ENCODE measurements around the gene MGST2.
"Not testable (repeated sequence)": the region's sequence is repeated elsewhere in the genome, so short reads cannot be mapped to it uniquely, and the experiment has no call there.

MGST2 gene

DNA sequence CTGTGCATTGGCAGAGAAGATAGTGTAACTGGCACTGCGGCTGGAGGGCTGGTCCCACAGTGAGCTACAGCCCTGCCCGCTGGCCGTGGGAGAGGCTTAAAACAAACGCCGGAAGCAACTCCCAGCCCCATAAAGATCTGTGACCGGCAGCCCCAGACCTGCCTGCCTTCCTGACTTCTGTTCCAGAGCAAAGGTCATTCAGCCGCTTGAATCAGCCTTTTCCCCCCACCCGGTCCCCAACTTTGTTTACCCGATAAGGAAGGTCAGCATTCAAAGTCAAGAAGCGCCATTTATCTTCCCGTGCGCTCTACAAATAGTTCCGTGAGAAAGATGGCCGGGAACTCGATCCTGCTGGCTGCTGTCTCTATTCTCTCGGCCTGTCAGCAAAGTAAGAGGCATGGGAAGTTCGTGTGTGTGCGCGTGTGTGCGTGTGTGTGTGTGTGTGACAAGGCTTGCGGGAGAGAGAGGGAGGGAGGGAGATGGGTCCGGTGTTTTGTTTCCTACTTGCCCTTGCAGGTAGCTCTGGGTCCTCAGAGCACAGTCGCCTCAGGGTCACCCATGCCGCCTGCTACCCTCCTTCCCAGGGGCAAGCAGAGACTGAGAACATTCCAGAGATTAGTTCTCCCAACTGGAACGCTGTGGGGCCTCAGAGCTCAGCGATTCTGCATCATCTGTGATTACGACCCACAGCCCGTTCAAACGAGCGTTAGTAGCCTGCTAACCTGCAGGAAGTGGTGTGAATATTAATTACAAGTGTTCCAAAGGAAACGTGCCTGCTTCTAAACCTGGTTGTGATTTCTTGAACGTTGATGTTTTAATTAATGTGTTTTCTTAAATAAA is at the start of gene MGST2:
TSS of gene MGST2 (plus strand) at position 130 of the 840 bp plus-strand sequence. CDS start at position 331, 201 bp downstream.
- DNase-seq (ENCODE audit: low read depth in 3 of 3) = no peak

DNA sequence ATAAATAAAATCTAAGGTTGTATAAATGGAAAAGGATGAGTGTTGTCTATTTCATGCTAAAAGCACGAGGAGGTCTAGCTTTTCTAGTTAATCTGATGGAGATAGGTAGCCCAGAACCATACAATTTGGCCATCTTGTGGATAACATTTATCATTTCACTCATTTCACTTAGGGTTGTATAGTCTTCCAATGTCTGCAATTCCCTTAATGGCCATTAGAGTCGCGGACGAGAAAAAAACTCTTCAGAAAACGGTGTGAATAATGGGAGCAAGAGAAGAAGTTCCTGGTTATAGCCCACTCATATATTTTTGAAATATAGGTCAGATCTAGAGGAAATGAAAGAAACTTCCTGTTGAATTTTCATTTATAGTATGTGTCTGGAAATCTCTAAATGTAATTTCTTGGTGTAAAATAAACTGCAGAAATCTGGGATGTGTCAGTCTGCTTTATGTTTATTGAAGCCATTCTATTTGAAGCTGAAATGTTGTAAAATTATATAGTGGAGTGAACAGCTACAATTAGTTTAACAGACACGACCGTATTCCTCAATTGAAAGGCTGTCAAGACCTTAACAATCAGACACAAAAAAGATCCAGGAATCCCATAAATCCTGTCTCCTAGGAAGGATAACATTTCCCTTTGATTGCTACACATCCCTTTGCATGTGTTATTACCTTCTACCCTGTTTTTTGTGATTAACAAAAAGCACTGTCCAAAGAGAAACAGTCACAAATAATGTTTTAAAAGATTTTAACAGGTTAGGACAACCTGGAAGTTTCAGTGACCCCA is 47.7 kb upstream of the MGST2 start:
- no peak for DNase-seq (ENCODE audit: low read depth in 3 of 3)

DNA sequence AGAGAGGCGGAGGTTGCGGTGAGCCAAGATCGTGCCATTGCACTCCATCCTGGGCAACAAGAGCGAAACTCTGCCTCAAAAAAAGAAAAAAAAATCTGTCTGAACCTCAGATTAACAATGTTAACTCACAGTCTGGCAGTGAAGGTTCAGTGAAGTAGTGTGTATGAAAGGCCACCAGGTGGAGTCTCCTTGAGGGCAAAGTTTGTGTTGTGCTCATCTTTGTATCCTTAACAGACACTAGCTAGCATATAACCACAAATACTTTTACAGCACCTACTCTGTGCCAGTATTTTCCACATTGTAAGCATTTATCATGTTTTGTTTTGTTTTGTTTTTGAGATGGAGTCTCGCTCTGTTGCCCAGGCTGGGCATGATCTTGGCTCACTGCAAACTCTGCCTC is 46.0 kb upstream of the MGST2 start:
- no peak for DNase-seq (ENCODE audit: low read depth in 3 of 3)

DNA sequence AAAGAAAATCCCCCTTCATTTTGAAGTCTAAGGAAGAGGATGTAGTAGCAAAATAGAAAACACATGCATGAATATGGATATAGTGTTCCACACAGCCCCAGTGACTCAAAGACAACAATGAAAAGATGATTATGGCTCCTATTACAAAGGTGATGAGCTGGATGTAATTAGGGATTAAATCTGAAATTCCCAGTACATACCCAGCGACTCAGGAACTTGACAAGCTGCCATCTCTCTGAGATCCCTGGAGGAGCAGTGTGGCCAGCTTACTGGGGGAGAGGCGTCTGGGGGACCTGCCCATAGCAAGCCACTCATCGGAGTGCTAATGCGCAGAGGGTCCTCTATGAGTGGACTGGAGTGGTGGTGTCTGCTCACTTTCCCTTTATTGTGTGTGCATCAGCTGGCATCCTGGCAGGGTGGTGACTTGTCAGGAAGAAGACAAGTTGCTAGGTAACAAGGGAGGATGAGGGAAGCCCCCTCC is 42.7 kb upstream of the MGST2 start:
- no peak for DNase-seq (ENCODE audit: low read depth in 3 of 3)

DNA sequence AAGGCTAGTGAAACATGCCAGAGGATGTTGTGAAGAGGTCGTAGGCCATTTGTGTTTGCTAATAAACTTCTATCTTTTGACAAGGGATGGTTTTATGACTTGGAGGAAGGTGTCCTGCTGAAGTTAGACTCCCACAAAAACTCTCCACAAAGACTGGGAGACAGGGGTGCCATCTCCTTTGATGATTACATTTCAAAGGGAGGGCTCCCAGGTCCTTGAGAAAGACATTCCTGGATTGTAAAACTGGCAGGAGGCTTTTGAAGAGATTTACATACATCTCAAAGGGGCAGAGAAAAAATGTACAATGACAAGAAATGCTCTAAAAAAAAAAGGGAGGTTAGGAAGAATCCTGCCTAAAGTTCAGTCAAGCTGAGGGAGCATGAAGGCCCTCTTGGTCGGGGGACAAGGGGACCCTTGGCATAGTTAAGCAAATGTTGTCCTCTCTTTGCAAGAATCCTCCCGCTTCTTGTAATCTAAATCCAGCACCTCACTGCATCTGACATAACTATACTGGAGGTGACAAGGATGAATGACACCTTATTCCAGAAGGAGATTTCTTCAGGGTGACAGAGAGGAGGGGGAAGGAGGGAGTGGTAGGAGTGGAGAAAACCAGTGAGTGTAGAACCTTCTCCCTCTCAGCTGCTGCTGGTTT is 41.1 kb upstream of the MGST2 start:
- DNase-seq (ENCODE audit: low read depth in 3 of 3) = no peak

DNA sequence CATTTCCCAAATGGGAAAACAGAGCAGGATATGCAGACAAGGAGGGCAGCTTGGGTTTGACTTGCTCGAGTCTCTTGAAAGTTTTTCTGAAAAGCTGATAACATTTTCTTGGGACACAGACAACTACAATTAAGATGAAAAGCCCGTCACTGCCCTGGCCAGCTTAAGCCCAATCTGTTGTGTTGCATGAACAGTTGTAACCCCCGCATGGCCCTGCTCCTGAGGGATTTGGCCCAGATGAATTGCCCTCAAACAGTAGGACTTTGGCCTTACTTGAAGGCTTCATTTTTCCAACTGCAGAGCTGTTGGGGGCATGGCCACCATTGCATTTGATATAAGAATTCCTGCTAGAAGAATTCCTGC is 40.5 kb upstream of the MGST2 start:
- no peak for DNase-seq (ENCODE audit: low read depth in 3 of 3)

DNA sequence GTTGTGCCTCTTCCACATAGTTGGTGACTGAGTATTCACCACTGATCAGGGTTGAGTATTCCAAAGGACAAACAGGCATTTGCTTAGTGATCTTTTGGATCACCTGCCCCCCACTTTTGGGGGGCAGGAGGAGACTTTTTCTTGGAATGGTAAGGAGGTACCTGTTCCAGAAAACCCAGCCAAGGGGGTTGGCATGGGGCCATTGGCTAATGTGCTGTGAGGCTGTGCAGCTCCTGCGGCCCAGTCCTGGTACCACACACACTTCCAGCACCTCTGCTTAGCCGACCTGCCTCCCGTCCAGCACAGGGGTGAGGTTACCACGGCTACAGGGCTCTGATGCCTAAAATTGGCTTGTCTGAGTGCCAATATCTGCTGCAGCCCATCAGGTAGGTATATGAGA is 40.1 kb upstream of the MGST2 start:
- DNase-seq (ENCODE audit: low read depth in 3 of 3) = no peak

DNA sequence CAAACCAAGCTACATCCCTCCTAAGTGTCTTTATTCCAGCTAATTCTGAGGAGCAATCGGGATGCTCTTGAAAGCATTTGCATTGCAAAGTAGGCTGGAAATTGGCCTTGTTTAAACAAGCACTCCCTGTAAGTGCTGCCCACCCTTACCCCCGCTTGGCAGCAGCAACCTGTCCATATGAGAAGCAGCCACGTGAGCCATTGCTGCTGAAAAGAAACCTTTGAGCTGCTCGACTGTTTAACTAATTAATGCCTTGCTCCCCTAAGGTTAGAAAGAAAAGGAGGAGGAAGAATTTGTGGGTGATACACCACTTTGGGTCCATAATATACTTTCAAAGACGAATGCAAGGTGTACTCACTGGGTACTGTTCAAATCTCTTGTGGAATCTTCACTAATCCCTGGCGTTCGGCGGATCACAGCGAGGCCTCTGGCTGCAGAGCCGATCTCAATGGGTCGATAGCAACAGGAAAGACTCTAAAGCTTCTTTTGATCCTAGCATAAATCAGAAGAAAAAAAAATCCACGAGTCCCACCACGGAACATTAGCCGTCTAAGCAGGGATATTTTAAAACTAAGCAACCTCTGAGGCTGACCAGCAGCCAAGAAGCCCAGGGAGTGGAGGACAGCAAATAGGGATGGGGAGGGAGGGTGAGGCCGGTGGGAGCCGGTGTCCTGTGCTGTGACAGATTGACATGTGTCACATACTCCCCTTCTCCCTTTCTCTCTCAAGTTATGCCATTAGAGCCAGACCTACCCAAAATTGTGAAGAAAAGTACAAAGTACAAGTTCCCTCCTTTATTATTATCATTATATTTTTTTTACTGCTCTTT is 37.2 kb upstream of the MGST2 start:
- no peak for DNase-seq (ENCODE audit: low read depth in 3 of 3)

DNA sequence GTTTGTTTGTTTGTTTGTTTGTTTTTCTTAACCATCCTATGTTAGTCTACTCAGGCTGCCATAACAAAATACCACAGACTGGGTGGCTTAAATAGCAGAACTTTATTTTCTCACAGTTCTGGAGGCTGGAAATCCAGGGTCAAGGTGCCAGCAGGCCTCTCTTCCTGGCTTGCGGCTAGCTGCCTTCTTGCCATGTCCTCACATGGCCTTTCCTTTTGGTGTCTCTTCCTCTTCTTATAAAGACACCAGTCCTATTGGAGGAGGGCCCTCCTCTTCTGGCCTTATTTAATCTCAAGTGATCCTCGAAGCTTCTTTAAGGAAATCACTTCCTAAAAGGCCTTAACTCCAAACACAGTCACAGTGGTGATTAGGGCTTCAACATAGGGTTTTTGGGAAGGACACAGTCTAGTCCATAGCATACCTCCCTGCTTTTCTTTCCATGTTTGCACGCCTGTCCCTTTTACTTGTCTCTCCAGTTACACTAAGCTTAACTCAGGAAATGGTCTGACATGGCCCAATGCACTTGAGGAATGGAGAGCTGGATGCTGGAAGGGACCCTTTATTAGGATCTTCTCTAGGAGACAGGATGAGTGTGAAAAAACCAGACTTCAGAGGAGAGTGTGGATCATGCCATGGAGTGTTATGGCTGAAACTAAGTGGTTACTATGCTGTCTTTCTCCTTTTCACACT is 36.0 kb upstream of the MGST2 start:
- no peak for DNase-seq (ENCODE audit: low read depth in 3 of 3)

DNA sequence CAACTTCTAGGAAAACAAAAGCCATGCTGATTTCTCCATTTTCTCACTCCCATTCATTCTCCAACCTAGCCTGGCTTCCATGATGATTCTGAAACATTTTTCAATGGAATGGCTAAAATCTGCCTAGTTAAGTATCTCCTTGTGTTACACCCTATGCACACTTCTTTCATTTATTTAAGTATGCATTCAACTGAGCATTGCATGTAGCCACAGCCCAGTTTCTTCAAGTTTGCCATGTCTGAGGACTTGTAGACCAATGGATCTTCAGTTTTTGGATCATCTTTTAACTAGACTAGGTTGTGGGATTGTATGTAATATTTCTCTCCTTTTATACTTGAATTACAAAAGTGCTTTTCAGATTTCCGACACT is 35.5 kb upstream of the MGST2 start:
- no peak for DNase-seq (ENCODE audit: low read depth in 3 of 3)

DNA sequence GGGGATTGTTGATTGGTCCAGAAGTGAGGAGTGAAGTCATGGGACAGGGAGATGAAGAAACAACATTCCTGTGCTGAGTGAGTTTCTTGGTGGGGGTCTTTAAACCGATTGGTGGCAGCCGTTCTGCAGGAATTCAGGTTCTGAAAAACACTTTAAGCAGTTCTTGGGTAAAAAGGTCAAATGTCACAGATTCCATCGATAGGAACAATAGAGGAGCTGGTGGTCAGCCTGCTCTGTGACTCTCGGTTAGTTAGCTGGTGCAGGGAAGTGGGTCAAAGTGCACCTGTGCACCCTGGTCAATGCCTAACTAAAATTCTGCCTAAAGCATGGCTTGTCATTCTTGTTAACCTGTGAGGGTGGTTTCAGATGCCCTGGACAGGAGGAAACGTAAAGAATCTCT is 34.6 kb upstream of the MGST2 start:
- no peak for DNase-seq (ENCODE audit: low read depth in 3 of 3)

DNA sequence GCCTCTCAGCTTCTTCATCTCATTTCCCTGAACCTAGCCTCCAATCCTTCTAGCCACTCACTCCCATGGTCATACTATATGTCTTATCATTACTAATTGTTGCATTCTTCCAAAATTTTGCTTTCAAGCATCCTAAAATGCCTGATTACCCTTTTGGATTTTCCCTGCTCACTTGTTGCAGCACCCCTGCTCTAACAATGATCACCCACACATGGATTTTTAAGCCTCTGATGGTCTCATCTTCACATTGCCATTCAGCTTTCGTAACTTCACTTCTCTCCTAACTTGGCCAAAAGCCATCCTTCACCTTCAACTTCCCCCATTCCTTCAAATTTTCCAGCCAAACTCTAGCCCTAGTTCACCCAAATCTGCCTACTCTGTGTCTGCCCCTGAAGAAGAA is 33.8 kb upstream of the MGST2 start:
- no peak for DNase-seq (ENCODE audit: low read depth in 3 of 3)

DNA sequence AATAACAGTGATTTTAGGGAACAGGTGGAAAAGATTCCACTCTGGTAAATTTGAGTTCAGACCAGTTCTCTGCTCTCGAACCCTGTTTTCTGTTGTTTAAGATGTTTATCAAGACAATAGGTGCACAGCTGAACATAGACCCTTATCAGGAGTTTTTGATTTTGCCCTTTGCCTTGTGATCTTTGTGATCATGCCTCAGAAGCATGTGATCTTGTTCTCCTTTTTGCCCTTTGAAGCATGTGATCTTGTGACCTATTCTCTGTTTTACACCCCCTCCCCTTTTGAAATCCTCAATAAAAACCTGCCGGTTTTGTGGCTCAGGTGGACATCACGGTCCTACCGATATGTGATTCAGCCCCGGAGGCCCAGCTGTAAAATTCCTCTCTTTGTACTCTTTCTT is 32.9 kb upstream of the MGST2 start:
- DNase-seq (ENCODE audit: low read depth in 3 of 3) = not testable (repeated sequence)

DNA sequence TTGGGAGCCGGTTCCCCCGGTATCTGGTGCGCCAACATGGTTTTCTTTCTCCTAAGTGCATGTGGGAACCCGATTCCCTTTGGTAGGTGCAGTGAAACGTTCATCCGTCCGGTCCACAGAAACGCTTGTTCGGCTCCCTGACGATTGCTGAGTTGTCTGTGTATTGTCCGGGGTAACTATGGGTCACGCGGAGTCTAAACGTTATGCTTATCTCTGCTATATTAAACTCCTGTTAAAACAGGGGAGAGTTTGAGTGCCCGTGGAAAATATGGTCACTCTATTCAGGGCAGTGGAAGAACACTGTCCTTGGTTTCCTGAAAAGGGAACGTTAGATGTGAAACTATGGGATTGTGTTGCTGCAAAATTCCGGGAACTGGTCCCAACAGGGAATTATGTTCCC is 32.4 kb upstream of the MGST2 start:
- DNase-seq (ENCODE audit: low read depth in 3 of 3) = no peak

DNA sequence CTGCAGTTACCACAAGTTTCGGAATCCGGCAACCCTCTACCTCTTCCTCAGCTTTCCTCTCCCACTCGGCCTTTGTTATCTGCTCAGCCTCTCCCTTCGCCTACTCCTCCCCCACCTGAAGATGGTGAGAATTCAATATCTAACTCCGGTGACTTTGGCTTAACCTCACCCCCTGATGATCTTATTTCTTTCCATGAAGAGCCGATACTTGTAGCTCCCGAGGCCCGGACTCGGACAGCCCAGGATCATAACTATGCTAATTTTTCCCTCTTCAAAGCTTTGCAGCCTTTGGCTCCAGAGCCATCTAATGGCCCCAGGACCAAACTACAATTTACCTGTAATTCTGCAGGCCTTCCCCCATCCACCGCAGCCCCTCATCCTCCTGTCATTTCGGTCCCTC is 32.0 kb upstream of the MGST2 start:
- DNase-seq (ENCODE audit: low read depth in 3 of 3) = no peak

DNA sequence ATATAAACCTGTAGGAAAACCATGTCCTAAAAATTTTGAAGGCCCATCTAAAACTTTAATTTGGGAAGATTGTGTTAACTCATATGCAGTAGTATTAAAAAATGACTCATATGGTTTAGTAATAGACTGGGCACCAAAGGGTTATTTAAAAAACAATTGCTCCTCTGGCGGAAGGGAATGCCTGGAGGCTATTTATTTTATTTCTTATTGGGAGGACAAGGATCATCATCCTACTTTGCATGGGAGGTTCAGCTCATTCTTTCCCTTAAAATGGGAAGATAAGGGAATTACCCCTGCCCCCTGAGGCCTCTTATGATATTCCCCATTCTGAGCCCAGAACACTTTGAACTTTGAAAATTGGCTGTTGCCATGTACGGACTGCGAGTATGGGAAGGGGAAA is 29.7 kb upstream of the MGST2 start:
- no peak for DNase-seq (ENCODE audit: low read depth in 3 of 3)

DNA sequence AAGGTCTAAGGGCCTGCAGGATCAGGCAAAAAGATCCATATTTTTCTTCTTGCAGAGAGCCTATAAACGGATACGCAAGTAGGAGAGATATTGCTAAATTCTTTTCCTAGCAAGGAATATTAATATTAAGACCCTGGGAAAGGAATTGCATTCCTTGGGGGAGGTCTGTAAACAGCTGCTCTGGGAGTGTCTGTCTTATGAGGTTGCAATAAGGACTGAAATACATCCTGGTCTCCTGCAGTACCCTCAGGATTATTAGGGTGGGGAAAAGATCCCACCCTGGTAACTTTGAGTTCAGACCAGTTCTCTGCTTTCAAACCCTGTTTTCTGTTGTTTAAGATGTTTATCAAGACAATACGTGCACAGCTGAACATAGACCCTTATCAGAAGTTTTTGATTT is 27.3 kb upstream of the MGST2 start:
- DNase-seq (ENCODE audit: low read depth in 3 of 3) = not testable (repeated sequence)

DNA sequence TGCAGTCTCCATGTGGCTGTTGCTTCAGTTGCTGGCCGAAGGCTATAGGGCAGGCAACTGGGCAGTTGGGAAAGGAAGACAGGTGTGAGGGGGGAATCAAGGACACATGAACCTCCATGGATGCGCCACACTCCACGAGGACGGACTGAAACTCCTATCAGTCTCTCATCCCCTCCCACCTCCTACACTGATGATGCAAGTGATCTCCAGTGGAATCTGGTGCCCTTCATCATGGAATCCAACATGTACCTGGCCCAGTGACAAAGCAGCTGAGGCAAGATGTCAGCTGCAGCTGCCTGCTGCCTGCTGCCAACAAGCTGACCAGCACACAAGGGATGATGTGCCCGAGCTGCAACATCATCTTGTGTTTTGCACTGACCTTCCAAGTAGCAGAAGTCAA is 26.0 kb upstream of the MGST2 start:
- DNase-seq (ENCODE audit: low read depth in 3 of 3) = no peak

DNA sequence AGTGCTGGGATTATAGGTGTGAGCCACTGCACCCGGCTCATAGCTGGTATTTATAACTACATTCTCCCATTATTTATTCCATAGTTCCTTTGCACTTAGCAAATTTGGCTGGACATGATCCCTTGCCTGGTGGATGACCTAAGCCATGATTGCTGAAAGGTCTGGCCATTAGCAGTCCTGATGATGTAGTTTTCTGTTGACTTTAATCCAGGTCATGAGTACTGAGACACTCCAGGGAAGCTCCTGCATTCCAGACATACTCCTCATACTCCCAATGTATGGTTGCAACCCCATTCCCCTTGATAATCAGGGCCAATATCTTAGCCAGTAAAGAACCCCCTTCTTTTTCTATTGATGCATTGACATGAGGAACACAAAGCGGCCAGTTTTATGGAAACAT is 24.4 kb upstream of the MGST2 start:
- no peak for DNase-seq (ENCODE audit: low read depth in 3 of 3)

DNA sequence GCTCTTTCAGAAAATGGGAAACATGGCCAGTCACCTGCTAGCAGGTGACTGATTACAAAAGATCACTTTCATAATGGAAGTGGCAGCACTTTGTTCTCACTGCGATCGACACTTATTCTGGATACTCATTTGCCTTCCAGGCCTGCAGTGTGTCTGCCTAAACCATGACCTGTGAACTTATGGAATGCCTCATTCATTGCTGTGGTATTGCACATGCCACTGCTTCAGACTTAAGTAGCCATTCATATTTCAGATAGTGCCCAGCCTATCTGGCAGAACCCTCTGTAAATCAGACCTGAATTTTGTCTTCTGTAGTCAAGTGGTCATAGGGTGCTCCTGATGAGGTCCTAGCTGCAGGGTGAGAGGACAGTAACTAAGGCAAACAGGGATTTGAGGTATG is 23.3 kb upstream of the MGST2 start:
- DNase-seq (ENCODE audit: low read depth in 3 of 3) = no peak
